HL-60/S4 treated with phorbol 12-myristate 13-acetate at 8.2 ng/mL for 4 days and 3 days (cell line): Measurements from ENCODE around the gene TLK2.
"Not testable (repeated sequence)": the region's sequence is repeated elsewhere in the genome, so short reads cannot be mapped to it uniquely, and the experiment has no call there.

ENCODE experiments used
- in situ Hi-C: fragments of 300-500 bp; cut with MboI; formaldehyde crosslinking; loops from 2 replicates; pipeline ENCODE4 v1.15.0; 2022; ENCODE audit warnings: low sequenced_read_pairs

Gene TLK2

GRCh38 chr17:62478424-62478879, at the start of gene TLK2:
Gene TLK2 (plus strand): TSS chr17:62478825. CDS start chr17:62481126, 2,301 bp downstream.
- in situ Hi-C loops, result no loop called here

GRCh38 chr17:62435251-62435650, 43.4 kb upstream of the TLK2 start:
- in situ Hi-C loops, result not testable (repeated sequence)

- in situ Hi-C loops, result not testable (repeated sequence)
Observed at GRCh38 chr17:62441181-62441580, 37.4 kb upstream of the TLK2 start.

- in situ Hi-C loops, result no loop called here
Observed at GRCh38 chr17:62444063-62444462, 34.6 kb upstream of the TLK2 start.

GRCh38 chr17:62445791-62446190, 32.8 kb upstream of the TLK2 start:
- in situ Hi-C loops, result not testable (repeated sequence)

GRCh38 chr17:62452195-62452594, 26.4 kb upstream of the TLK2 start:
- in situ Hi-C loops, result not testable (repeated sequence)

GRCh38 chr17:62453041-62453440, 25.6 kb upstream of the TLK2 start:
- in situ Hi-C loops, result not testable (repeated sequence)

GRCh38 chr17:62453656-62454055, 25.0 kb upstream of the TLK2 start:
- in situ Hi-C loops, result not testable (repeated sequence)

GRCh38 chr17:62454111-62454510, 24.5 kb upstream of the TLK2 start:
- in situ Hi-C loops, result not testable (repeated sequence)

- in situ Hi-C loops, result no loop called here
Observed at GRCh38 chr17:62456016-62456415, 22.6 kb upstream of the TLK2 start.

- in situ Hi-C loops, result not testable (repeated sequence)
Observed at GRCh38 chr17:62458483-62458882, 20.1 kb upstream of the TLK2 start.

- in situ Hi-C loops, result not testable (repeated sequence)
Observed at GRCh38 chr17:62464422-62464821, 14.2 kb upstream of the TLK2 start.

GRCh38 chr17:62465271-62465670, 13.4 kb upstream of the TLK2 start:
- in situ Hi-C loops, result not testable (repeated sequence)

GRCh38 chr17:62470666-62471379, 7.8 kb upstream of the TLK2 start:
- in situ Hi-C loops, result not testable (repeated sequence)

- in situ Hi-C loops, result not testable (repeated sequence)
Observed at GRCh38 chr17:62471380-62471880, 7.2 kb upstream of the TLK2 start.

- in situ Hi-C loops, result not testable (repeated sequence)
Observed at GRCh38 chr17:62473030-62473982, 5.3 kb upstream of the TLK2 start.

- in situ Hi-C loops, result not testable (repeated sequence)
Observed at GRCh38 chr17:62477111-62477510, 1.5 kb upstream of the TLK2 start.

- in situ Hi-C loops, result not testable (repeated sequence)
Observed at GRCh38 chr17:62477718-62478408, 762 bp upstream of the TLK2 start.

GRCh38 chr17:62478880-62479638, 434 bp downstream of the TLK2 start:
- in situ Hi-C loops, result not testable (repeated sequence)

GRCh38 chr17:62479639-62480258, 1.1 kb downstream of the TLK2 start:
- in situ Hi-C loops, result not testable (repeated sequence)
